ENCODE results near the gene PRDM4.
A peak's percentile ranks its signal among the peaks of the same experiment; 100 is the strongest.

The PRDM4 gene

GRCh38 chr12:107760809-107761501, at the start of gene PRDM4:
TSS of gene PRDM4 (minus strand) at chr12:107761137. CDS start at chr12:107760515, 622 bp downstream.
- DNase-seq (ENCODE audit: low read depth) = peak; percentile 85

GRCh38 chr12:107807471-107808150, 46.7 kb upstream of the PRDM4 start:
- no peak for DNase-seq (ENCODE audit: low read depth)

GRCh38 chr12:107805488-107806180, 44.7 kb upstream of the PRDM4 start:
- no peak for DNase-seq (ENCODE audit: low read depth)

GRCh38 chr12:107803092-107803491, 42.2 kb upstream of the PRDM4 start:
- DNase-seq (ENCODE audit: low read depth) = no peak

GRCh38 chr12:107801150-107801549, 40.2 kb upstream of the PRDM4 start:
- no peak for DNase-seq (ENCODE audit: low read depth)

GRCh38 chr12:107798580-107798979, 37.6 kb upstream of the PRDM4 start:
- DNase-seq (ENCODE audit: low read depth) = no peak

GRCh38 chr12:107794451-107794850, 33.5 kb upstream of the PRDM4 start:
- no peak for DNase-seq (ENCODE audit: low read depth)

GRCh38 chr12:107791465-107792089, 30.6 kb upstream of the PRDM4 start:
- DNase-seq (ENCODE audit: low read depth) = no peak

- DNase-seq (ENCODE audit: low read depth) = no peak
These were observed 27.9 kb upstream of the PRDM4 start for GRCh38 chr12:107788690-107789458.

- DNase-seq (ENCODE audit: low read depth) = no peak
These were observed 27.3 kb upstream of the PRDM4 start for GRCh38 chr12:107788281-107788680.

GRCh38 chr12:107783406-107784376, 22.8 kb upstream of the PRDM4 start:
- DNase-seq (ENCODE audit: low read depth) = no peak

GRCh38 chr12:107782067-107782466, 21.1 kb upstream of the PRDM4 start:
- no peak for DNase-seq (ENCODE audit: low read depth)

- no peak for DNase-seq (ENCODE audit: low read depth)
These were observed 19.4 kb upstream of the PRDM4 start for GRCh38 chr12:107780298-107780697.

- no peak for DNase-seq (ENCODE audit: low read depth)
These were observed 18.3 kb upstream of the PRDM4 start for GRCh38 chr12:107779077-107779831.

- DNase-seq (ENCODE audit: low read depth) = no peak
These were observed 17.6 kb upstream of the PRDM4 start for GRCh38 chr12:107778383-107779025.

GRCh38 chr12:107776171-107776570, 15.2 kb upstream of the PRDM4 start:
- DNase-seq (ENCODE audit: low read depth) = no peak

- DNase-seq (ENCODE audit: low read depth) = no peak
These were observed 14.3 kb upstream of the PRDM4 start for GRCh38 chr12:107775093-107775721.

- no peak for DNase-seq (ENCODE audit: low read depth)
These were observed 13.6 kb upstream of the PRDM4 start, which contains the start of gene ASCL4 for GRCh38 chr12:107774349-107775029. TSS of gene ASCL4 (plus strand) at chr12:107774704. CDS start at chr12:107775219, 515 bp downstream.
